Stimulated activated CD4-positive, alpha-beta T cell treated with anti-CD3 and anti-CD28 coated beads, Interleukin-15, amount 100 ng/mL, for 48 hours (primary cell): ENCODE results near the gene PAX2.

Source experiments
- DNase-seq, 2 donors: peaks; one replicate each; pipeline ENCODE4 v3.0.0-alpha.2; 2020; ENCODE audit warnings: low read depth in 2 of 2

Gene PAX2

GRCh38 chr10:100724531-100725027 lies 20.8 kb upstream of the PAX2 start:
- no peak for DNase-seq

DNA sequence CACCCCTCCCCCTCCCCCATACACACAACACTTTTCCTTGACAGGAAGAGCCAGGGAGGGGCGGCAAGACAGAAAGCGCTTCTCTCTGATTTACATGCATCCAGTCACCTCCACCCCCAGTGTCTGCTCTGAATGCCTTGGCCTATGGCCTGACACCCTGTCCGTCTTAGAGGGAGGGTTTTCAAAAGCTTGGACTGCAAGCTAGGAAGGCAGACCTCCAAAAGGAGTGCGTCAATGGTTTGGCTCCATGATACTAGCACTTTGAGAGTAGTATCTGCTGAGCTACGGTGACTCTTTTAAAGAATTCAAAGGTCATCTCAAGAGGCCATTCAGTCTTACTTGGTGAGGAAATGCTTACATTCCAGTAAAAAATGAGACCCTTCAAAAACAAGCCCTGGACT lies 20.3 kb upstream of the PAX2 start:
- no peak for DNase-seq

- no peak for DNase-seq
Observed at GRCh38 chr10:100725869-100726426, 19.4 kb upstream of the PAX2 start.

DNA sequence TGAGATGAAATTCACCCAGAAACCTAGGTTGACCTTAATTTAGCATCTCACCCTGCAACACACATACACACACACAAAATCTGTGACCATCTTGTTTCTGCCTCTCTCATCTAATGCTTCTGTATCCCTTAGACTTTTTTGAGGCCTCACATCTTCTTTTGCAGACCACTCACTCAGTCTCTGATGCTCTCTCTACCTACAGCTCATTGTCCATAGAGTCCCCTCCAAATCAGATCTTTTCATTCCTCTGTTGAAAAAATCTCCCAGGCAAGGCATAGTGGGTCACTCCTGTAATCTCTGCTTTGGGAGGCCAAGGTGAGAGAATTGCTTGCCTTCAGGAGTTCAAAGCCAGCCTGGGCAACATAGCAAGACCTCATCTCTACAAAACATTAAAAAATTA lies 17.6 kb upstream of the PAX2 start:
- no peak for DNase-seq

- no peak for DNase-seq
Observed at GRCh38 chr10:100728928-100729861, 16.2 kb upstream of the PAX2 start.

- DNase-seq: no peak
Observed at GRCh38 chr10:100729862-100730724, 15.3 kb upstream of the PAX2 start.

DNA sequence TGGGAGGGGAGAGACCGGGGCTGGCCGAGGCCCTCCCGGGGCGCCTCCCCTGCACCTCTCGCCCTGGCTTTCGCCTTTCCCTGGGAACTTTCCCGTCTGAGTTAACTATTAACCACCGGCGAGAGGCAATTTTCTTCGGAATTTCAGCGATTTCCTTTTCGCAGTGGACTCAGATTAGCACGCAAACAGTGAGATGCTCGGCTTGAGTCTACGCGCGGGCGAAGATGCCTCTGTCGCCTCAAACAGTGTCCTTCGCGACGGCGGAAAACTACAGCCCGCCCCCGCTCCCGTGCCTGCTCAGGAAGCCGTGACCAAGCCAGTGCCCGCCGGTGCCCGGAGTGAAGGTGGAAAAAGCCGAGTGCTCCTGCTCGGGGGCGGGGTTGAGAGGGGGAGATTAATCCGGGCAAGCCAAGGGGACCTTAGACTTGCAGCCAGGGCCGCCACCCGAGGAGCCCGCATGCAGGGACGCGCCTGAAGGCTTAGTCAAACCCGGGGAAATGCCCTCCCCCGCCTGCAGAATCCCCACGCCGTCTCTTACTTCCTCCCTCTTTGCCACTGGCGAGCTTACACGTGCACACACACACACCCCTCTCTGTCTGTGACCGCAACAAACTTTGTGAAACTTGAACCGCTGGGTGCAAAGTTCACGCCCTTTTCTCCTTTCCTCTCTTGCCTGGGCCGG lies 14.5 kb upstream of the PAX2 start:
- no peak for DNase-seq

GRCh38 chr10:100731407-100732240 lies 13.8 kb upstream of the PAX2 start:
- no peak for DNase-seq

DNA sequence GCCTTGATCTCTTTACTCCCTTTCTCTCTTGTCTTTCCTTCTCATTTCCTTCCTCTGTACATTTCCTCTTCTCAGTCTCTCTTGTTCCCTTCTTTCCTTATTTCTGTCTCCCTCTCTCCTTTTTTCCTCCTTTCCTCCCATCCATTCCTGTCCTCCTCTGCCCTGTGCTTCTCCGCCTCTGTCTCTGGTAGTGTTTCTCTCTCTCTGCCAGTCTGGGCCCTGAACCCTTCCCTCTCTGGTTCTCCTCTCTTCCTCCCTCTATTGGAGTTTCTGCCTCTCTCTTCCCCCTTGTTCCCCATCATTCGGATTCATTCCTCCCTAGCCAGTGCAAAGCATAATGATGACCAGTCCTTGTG lies 13.2 kb upstream of the PAX2 start:
- no peak for DNase-seq

DNA sequence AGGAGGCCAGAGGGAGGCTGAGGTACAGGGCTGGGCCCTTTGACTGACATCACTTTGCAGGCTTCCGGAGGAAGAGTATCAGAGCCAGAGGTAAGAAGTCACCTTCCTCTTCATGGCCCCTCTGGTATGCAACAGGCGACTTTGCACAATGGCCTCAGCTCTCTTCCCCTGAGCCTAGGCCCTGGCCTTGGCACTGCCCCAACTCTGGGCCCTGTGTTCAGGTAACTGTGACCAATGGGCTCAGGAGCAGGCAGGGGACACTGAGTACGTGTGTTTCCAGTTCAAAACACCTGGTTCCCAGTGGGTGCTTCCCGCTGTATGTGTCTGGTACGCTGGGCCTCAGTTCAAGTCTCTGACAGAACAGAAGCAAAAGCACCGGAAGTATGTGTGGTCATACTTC lies 12.1 kb upstream of the PAX2 start:
- DNase-seq: no peak

- DNase-seq: no peak
Observed at GRCh38 chr10:100734295-100735086, 10.9 kb upstream of the PAX2 start.

DNA sequence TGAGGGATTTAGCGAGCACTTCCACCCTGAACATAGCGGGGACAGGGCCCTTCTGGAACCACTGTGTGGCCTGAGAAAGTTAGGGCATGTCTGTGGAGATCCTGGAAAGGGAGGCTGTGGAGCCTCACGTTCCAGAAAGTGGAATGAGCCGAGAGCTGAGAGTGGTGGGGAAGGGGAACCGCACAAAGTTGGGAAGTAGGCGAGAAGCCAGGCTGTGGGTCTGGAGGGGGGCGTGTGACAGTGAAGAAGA lies 10.4 kb upstream of the PAX2 start:
- no peak for DNase-seq

GRCh38 chr10:100735337-100736143 lies 9.8 kb upstream of the PAX2 start:
- no peak for DNase-seq

DNA sequence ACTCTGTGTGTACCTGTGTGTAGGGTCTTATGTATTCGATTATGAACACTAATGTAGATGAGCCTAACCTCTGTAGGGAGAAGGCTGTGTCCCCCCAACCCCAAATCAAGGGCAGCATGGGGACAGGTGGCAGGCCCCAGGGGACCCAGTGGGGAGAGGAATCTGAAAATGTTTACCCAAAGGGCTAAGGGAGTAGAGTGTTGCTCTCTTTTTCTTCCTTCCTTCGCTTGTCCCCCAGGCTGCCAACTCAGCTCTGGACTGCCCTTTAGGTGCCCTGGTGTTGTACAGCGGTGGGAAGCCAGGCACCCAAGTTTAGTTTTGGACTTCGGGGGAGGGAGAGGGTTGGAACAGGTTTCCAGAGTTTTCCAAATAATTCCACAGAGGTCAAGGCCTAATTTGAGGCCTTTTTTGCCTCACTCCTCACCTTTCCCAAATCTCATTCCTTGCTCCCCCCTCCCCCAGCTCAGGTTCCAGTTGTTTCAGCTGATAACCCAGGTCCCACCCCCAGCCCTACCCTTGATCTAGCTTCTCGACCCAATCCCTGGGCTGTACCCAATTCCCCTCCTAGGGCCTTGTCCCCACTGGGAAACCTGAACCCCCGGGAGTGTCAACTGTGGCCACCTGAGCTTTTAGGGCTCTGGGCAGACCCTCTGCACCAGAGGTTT lies 9.1 kb upstream of the PAX2 start:
- DNase-seq: no peak

- DNase-seq: no peak
Observed at GRCh38 chr10:100736809-100737354, 8.5 kb upstream of the PAX2 start.

DNA sequence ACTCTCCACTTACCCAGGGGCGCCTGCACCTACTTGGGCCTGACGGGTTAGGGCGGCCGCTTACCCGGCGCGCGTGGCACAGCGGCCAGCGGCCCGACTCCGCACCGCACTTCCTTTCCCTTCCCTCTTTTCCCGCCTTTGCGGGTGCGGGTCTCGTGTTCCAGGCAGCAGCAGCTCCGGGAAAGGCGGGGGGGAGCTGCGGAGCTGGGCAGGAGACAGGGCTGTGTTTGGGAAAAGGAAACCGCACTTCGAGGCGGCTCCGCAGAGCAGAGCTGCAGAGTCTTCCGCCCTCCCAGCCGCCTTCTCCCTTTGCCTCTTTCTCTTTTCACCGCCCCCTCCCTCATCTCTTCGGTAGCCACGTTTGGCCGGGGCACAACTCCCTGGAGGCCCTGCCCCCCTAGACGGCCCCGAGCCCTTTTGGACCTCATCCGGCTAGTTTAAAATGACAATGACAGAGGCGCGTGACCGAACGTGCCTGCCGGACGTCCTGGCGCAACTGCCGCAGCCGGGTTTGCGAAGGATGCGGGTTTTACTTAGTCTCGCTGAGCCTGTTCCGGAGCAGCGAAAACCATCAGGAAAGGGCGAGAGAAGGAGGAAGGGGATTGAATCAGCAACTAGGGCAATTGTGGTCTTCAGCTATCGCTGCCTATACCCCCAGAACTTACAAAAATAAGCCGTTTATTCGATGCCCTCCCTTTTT lies 7.9 kb upstream of the PAX2 start:
- DNase-seq: no peak

DNA sequence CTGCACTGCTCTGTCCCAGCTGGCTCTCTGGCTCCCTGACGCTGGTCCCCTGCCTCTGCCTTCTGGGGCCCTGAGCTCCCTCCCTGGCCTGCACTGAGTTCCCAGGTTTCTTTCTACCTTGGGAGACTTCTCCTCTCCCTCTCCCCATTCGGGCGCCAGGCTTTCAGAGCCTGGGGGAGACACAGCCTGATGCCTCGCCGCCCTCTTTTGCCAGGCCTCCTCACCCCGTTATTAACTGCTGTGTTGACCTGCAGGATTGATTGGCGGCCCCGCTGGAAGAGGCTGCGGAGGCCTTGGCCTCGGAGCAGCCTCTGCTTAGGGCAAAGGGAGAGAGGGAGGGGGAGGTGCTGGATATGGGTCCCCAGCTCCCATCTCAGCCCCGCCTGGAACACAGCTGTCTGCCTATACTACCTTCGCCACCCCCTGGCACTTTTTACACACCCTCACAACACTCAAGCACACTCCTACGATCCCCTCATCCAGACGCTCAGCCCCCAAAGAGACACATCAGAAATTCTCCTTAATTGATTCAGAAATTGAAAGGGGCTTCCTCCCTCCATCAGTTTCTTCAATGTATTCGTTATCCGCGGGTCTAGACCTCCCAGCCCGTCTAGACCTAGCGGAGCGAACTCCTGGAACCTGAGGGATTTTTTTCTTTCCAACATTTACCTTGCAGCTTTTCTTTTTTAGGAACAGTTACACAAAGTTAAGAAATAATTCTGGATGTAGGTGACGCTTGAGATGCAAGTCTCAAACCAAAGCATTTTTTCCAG lies 7.1 kb upstream of the PAX2 start:
- DNase-seq: no peak
